Right renal cortex interstitium (tissue), 3 donors: ENCODE results near the gene AP5Z1. TPM values are rescaled to one million over a fixed set of nuclear protein-coding genes. Genes with fewer than 3 reads are reported as not detected.

Experiments
- DNase-seq, 3 donors: peaks; one replicate each; pipeline ENCODE4 v3.0.0-alpha.2; 2013; ENCODE audit warnings: low read depth in 3 of 3, low spot score in 2 of 3
- polyA plus RNA-seq, 3 donors: library from polyadenylated mRNA; unstranded; fragments of 120-200 nt; gene quantifications; one replicate each; pipeline ENCODE4 v1.2.1, GENCODE V29; 2013; ENCODE audit not compliant: insufficient read length in 3 of 3

Gene AP5Z1
- polyA plus RNA-seq, 3 donors = 13.4 to 19.4 (median 15.9) TPM

GRCh38 chr7:4836206-4836661 lies 60.8 kb downstream of the AP5Z1 start:
- no peak for DNase-seq

GRCh38 chr7:4837041-4837802 lies 61.8 kb downstream of the AP5Z1 start:
- DNase-seq = no peak

GRCh38 chr7:4837803-4838625 lies 62.6 kb downstream of the AP5Z1 start:
- DNase-seq = no peak

- no peak for DNase-seq
Observed at GRCh38 chr7:4838626-4839334, 63.4 kb downstream of the AP5Z1 start.

GRCh38 chr7:4840079-4840501 lies 64.7 kb downstream of the AP5Z1 start:
- no peak for DNase-seq

Other genes with a start within 250 kb of the AP5Z1 start
- 10 to 100 TPM; 11.1 to 14.4 (median 11.9) TPM for gene FOXK1, start 93.3 kb upstream of the AP5Z1 start, polyA plus RNA-seq
- under 1 TPM; 0.06 to 0.11 (median 0.07) TPM for gene PAPOLB, start 86.4 kb downstream of the AP5Z1 start, polyA plus RNA-seq
- 1 to 10 TPM; 1.3 to 2.1 (median 1.7) TPM for gene RADIL, start 108.1 kb downstream of the AP5Z1 start, polyA plus RNA-seq
- not detected for gene MMD2, start 183.6 kb downstream of the AP5Z1 start, polyA plus RNA-seq